Cortex of kidney (tissue), 1 donor: ENCODE data around the gene SHC2.
"Not testable (repeated sequence)": the region's sequence is repeated elsewhere in the genome, so short reads cannot be mapped to it uniquely, and the experiment has no call there.

ENCODE experiments used
- DNase-seq: peaks from one replicate; lab custom pipeline; 2025; lab: John Stamatoyannopoulos, UW

The SHC2 gene

GRCh38 chr19:491146-491741, 30.4 kb upstream of the SHC2 start:
- no peak for DNase-seq

GRCh38 chr19:489418-490196, 28.8 kb upstream of the SHC2 start:
- no peak for DNase-seq

- no peak for DNase-seq
Measured at GRCh38 chr19:488505-489417, 27.9 kb upstream of the SHC2 start.

DNA sequence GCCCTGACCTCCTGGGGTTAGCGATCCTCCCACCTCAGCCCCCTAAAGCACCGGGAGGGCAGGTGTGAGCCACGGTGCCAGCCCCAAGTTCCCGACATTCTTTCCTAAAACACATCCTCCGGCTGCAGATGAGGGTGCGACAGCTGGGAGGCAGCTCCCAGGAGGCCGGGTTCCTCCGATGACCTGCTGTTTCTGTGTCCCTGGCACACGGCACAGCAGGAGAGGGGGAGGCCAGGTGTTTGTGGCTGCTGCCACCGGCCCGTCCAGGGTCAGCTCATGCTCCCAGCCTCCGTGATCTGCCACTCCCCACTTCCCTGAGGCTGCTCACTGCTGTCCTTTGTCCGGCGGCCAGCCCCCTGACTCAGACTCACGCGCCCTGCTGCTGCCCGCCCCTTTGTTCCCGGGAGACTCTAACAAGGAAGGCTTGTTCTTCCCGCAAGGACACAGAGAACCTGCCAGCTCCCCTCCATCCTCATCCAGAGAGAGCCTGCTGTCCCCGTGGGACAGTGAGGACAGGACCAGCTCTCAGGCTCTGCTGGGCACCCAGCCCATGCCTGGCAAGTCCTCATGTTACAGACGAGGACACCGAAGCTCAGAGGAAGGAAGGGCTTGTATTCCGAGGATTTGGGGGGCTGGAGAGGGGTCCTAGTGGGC, 24.9 kb upstream of the SHC2 start:
- DNase-seq, result no peak

DNA sequence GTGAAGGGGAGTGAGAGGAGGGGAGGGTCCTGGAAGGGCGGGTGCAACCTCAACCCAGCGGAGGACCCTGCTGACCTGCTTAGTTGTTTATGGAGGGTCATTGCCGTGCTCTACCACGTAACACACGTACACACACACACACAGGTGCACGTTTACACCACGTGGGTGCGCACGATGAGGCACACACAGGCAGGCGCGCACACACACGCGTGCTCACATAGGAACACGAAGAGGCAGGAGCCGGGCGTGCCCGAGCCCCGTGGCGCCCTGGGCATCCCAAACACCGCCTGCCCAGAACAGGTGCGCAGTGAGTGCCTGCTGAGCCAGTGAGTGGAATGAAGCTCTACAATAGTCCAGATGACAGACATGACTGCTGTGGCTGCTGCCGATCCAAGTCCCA, 24.2 kb upstream of the SHC2 start:
- DNase-seq, result no peak

DNA sequence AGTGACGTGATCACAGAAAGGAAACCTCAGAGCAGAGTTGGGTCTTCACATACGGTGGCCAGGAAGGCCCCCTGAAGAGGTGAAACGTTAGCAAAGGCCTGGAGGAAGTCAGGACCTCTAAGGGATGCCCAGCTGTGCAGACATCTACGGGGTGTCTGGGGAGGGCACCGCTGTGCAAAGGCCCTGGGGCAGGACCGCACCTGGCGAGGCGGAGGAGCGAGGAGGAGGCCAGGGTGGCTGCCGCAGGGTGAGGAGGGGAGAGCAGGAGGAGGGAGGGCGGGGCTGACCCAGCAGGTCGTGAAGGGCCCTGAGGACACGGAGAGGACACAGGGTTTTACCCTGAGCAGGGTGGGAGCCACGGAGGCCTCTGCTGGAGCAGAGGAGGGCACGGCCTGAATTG, 23.7 kb upstream of the SHC2 start:
- DNase-seq, result no peak

- no peak for DNase-seq
Measured at GRCh38 chr19:483332-484072, 22.7 kb upstream of the SHC2 start.

DNA sequence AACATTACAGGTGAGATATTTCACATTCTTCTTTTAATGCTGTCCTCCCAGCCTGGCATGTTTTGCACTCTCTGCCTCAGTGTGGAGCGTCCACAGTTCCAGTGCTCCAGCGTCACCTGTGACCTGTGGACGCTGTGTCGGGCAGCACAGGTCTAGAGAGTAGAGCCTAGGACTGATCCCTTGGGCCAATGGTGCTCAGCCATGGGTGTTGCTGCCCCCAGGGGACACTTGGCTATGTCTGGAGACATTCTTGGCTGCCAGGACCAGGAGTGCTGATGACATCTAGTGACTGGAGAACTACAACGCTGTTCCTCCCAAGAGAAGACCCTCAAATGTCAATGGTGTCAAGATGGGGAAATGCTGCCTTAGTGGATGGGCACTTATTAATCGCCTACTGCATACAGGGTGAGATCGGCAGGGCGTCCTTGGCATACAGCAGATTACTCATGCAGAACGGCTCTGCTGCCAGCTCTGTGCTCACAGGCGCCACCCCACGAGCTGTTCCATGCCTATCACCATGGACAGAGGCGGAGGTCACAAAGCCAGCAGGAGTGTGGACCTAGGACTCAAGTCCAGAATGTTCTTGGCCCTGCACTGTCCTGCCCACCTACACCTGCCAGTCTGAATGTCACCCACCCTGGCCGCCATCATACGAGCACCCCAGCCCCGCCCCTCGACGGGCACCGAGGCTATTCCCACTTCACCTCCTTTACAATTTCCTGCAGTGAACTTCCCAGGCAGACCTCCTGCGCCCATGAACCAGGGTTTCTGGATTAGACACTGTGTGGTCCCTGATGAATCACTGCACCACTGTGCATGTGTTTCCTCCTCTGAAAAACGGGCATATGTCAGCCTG, 21.6 kb upstream of the SHC2 start:
- no peak for DNase-seq

DNA sequence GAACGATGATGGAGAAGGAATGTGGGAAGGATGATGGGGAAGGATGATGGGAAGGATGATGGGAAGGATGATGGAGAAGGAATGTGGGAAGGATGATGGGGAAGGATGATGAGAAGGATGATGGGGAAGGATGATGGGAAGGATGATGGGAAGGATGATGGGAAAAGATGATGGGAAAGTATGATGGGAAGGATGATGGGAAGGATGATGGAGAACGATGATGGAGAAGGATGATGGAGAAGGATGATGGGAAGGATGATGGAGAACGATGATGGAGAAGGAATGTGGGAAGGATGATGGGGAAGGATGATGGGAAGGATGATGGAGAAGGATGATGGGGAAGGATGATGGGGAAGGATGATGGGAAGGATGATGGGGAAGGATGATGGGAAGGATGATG, 20.3 kb upstream of the SHC2 start:
- DNase-seq, result not testable (repeated sequence)

DNA sequence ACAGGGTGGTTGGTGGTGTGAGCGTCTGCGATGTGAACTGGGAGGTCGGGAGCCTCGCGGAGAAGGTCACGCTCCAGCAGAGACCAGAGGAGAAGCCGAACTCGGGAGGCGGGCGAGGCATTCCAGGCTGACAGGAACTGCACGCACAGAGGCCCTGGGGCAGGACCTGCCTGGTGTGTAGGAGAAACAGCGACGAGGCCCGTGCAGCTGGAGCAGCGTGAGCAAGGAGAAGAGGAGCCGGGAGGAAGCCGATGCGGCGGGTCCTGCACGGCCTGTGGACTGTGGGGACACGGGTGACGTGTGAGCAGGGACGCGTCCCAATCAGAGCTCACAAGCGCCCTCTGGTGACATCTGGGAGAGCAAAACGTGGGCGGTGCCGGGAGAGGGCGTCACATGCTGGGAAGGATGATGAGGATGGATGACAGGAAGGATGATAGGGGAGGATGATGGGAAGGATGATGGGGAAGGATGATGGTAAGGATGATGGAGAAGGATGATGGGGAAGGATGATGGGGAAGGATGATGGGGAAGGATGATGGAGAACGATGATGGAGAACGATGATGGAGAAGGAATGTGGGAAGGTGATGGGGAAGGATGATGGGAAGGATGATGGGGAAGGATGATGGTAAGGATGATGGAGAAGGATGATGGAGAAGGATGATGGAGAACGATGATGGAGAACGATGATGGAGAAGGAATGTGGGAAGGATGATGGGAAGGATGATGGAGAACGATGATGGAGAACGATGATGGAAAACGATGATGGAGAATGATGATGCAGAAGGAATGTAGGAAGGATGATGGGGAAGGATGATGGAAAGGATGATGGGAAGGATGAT, 19.4 kb upstream of the SHC2 start:
- DNase-seq, result no peak

GRCh38 chr19:478976-479375, 18.1 kb upstream of the SHC2 start:
- DNase-seq, result no peak

- DNase-seq, result no peak
Measured at GRCh38 chr19:478236-478903, 17.5 kb upstream of the SHC2 start.

GRCh38 chr19:475360-475759, 14.5 kb upstream of the SHC2 start:
- no peak for DNase-seq

DNA sequence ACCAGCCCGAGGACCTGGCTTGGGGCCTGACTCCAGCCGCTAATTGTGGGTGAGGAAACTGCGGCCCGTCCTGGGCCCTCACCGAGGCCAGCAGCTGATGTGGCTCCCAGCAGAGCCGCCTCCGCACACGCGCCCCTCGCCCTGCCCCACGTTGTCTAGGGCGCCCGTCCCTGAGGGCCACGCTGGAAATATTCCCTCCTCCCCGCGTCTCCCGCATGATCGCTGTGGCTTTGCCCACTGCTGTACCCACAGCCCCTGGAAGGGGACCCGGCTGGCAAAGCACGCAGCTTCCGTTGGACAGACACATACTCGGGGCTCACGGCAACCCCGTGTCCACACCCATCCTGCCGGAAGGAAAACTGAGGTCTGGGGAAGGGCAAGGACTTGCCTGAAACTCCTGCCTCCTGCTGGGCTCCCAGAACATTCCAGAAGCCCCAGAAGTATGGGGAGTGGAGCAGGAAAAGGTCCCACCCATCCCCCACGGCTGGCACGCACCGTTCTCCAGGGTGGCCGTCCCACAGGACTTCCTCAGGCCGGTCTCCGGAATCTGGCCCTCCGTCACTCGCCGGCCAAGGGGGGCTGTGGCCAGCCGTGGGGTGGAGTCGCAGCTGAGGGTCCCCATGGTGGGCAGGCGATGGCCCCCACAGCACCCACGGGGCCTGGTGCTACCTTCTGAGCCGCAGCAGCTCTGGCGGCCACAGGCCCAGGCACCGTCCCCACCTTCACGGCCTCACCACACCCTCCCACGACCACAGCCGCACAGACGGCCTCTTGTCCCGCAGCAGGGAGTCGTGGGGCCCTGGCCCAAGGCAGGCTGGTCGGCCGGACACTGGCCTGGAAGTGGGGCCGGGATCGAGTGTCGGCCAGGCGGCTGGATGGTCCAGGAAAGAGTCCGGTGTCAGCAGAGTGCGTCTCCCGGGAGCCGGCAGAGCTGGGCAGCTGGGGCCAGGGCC, 13.6 kb upstream of the SHC2 start:
- no peak for DNase-seq

- no peak for DNase-seq
Measured at GRCh38 chr19:472005-472858, 11.4 kb upstream of the SHC2 start.

DNA sequence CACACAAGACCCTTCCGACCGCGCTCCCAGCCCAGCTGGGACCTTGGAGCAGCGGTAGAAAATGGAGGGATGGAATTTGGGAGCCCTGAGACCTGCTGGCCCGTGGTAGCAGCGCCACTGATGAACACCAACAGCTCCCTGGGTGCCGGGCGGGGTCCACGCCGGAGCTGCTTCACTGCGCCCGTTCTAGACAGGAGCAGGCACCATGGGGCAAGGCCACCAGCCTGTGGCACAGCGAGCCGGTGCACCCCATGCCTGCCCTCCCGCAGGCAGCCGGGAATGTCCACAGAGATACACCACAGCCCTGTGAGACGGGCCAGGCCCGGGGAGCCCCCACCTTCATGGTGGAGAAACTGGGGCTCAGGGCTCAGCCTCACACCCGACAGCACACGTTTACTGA, 9.9 kb upstream of the SHC2 start:
- no peak for DNase-seq

DNA sequence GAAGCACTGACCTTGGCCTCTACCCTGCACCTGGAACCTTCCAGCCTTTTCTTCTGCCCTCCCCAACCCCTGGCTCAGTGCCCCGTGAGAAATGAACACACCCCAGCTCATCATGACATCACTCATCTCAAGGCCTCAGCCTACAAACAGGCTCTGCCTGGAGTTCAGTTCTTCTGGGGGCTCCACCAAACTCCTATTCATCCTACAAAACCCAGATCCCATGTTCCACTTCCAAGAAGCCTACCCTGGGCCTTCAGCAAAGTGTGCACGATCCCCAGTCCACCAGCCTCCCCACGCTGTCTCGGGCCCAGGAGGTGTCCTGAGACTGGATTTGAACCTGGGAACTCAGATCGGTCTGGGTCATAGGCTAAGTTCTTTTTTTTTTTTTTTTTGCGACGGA, 9.0 kb upstream of the SHC2 start:
- DNase-seq, result no peak
